Tongue (tissue), 2 donors: ENCODE results near the gene ATP8A2. TPM values are rescaled to one million over a fixed set of nuclear protein-coding genes. Genes with fewer than 3 reads are reported as not detected.

ENCODE experiments used
- DNase-seq: peaks from one replicate; pipeline ENCODE4 v3.0.0-alpha.2; 2015
- total RNA-seq: library from RNA; depleted of rRNA; stranded (reverse); fragments of >200 nt; gene quantifications from one replicate; pipeline ENCODE4 v1.2.3, GENCODE V29; 2014

The ATP8A2 gene
- total RNA-seq, 1 donor from 2014 or later, result 1.8 TPM

- DNase-seq, result no peak
Observed at GRCh38 chr13:25973576-25973975, 601.8 kb downstream of the ATP8A2 start.

DNA sequence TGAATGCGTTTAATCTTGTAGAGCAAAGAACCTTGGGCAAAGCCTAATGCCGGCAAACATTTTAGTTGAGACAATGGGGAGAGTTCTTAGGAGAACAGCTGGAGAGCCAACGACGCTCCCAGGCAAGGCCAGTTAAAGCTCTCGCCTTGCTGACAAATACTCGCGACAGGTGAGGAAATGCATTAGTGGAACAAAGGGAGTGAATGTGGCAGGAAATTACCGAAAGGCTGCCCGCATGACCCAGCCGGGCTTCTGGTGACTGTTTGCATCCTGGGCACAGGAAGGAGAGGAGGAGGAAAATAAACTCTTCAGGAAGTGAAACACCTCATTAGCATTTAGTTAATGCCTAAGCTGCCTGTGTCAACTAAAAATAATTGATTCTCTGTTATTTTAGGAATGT lies 605.4 kb downstream of the ATP8A2 start:
- peak; percentile 51 for DNase-seq

DNA sequence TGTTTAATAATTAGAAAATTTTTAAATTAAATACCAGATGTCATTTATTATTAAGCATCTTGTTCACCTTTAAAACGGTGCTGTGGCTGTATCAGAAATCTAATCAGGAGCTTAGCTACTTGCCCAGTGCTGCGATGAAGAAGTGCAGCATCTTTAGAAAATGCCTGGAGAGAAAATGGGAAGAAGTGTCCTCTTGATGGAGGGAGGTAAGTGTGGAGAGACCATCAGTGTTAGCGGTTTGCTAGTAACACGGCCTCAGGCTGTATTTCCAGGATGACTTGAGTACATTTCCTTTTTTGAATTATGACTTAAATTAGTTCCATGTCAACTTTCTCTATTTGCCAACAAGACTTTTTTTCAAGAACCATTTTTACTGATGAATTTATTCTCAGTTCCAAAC lies 605.9 kb downstream of the ATP8A2 start:
- no peak for DNase-seq

GRCh38 chr13:25978961-25979360 lies 607.2 kb downstream of the ATP8A2 start:
- DNase-seq, result no peak

DNA sequence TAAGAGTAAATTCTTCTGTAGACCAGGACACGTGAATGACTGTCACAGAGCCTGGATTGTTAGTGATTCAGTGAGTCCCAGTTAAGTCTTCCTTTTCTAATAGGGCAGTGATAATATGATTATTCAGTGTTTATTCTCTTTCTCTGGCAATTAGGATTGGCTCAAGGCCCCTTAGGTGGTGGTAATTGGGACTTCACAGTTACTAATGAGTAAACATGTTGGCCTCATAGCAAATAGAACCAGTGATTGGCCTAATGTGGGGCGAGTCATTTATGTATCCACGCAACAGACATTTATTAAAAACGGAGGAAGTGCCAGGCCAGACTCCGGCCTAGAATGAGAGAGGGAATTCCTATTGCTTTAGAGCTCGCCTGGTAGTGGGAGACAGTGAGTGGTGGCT lies 607.6 kb downstream of the ATP8A2 start:
- DNase-seq, result no peak

DNA sequence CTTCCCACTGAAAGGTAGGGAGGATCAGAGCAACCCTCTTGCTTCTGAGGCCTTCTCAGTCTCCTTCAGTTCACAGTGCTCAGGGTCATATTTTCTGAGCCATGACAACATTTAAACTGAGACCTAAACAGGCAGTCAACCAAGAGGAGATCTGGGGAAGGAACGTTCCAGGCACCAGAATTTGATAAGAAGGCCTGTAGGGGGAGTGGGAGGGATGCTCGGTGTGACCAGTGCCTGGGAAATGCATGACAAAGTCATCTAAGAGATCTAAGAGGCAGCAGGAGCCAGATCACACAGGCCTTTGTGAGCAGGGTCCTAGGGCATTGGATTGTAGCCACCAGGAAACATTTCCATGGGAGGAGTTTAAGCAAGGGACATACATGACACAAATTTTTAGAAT lies 608.5 kb downstream of the ATP8A2 start:
- peak; percentile 56 for DNase-seq

DNA sequence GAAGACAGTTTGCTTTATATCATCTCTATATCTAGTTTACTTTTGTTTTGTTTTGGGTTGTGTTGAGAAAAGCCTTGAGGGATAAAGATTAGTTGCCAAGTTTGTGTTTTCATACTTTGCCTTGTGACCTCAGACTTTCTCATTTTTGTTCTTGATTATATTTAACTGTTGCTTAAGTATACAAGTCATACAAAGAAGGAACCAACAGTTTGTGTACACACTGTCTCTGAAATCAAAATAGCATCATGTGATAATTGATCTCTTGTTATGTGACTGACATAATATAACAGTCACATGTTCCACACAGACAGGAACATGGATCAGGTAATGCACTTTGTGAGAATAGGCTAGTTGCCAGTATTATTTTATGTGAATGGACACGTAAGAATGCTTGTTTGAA lies 609.3 kb downstream of the ATP8A2 start:
- DNase-seq, result no peak

DNA sequence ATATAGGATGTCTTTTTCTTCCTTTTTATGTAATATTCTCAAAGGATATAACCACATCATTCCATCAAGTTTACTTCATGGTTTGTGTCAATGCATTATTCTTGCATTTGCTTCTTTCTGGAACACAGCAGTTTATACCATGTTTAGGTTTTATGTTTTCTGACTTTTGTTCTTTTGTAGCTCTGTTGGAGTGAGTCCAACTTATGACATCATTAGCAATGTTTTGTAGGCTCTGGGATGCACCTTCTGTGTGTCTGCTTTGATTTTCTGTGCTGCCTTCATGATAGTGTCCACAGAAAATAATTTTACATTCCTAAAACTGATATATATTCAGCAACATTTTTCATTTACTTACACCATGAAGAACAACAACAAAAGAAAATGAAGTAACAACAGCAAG lies 611.1 kb downstream of the ATP8A2 start:
- DNase-seq, result peak; percentile 54

DNA sequence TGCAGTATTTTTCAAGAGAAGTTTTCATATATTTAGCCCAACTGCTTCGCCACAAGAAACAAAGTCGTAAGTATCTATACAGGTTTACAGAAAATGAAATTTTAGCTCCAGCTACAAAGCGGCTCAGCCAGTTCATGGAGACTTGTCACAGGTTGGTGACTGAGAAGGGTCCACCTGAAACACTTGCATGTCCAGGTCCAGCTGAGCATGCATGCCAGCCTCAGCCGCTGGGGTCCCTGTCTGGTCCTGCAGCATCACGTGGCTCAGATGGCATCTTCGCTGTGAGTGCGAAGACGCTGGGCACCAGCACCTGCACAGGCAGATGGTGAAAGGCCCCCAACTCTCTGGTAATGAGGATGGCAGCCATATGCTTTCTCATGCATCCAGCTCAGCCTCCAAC lies 616.2 kb downstream of the ATP8A2 start:
- no peak for DNase-seq

DNA sequence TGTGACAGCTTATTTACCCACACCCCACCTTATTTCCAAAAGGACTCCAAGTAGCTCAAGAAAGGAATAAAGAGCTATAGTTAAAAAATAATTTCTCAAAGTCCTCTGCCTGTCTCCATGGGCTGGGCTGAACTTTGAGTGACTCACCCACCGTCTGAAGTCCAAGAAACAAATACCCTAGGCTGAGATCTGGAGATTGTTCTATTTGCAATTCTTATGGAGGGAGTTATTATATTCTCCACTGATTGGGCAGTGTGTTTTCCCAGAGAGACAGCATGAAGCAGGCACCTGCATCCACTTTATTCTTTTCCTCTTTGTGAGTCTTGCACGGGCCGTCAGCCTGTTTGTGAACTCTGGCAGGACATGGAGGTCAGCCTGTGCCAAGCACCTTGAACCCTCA lies 616.9 kb downstream of the ATP8A2 start:
- peak; percentile 47 for DNase-seq

DNA sequence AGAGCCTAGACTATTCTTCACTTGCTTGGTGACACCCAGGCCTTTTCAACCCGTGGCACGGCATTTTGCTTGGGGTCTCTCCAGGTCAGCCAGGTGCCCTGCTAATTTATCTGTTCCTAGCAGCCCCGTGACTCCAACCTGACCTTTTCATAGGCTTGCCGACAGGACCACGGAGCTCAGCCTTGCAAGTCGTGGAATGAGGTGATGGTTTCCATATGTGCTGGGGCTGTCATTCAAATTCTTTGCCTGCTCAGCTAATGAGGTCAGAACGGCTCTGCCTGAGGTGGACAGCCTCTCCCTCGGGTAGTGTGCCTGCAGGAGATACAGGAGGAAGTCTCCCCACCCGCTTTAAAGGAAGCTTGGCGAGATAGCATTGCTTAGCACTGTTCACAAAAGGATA lies 619.0 kb downstream of the ATP8A2 start:
- peak; percentile 41 for DNase-seq

- DNase-seq, result no peak
Observed at GRCh38 chr13:25992076-25992475, 620.3 kb downstream of the ATP8A2 start.

DNA sequence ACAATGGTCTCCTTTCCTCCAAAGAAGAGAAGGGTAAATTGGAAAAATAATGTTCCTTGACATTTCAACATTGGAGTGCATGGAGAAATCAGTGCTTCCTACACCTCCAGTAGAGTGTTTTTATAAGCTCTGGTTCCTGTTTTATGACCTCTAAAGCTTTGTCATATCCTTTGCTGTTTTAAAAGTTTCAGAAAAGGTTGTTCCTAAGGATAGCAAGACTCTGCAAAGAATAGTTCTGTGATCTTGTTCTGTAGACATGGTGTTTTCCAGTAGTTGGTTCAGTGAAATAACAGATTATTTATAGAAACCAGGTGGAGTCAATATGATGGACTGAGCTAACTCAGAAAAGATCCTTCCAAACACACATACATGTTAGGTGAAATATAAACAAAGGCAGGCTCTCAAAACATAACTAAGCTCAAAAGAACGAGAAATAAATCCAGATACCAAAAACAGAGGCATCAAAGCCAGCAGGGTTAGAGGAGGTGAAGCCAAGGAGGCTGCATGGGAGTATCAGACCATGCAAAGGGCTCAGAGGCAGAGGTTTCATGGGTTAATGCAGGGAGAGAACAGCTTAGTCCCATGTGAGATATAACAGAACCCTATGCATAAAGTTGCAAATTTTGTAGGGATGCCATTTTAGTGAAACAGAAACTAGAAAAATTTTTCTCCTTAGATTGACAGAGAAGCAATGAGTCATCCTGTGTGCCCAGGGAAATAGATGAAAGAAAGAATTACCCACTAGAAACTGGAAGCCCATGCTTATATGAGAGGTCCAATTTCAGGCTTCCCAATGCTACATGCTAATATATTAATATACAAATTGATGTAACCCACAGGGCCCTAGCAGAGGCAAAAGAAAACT lies 635.7 kb downstream of the ATP8A2 start:
- no peak for DNase-seq

DNA sequence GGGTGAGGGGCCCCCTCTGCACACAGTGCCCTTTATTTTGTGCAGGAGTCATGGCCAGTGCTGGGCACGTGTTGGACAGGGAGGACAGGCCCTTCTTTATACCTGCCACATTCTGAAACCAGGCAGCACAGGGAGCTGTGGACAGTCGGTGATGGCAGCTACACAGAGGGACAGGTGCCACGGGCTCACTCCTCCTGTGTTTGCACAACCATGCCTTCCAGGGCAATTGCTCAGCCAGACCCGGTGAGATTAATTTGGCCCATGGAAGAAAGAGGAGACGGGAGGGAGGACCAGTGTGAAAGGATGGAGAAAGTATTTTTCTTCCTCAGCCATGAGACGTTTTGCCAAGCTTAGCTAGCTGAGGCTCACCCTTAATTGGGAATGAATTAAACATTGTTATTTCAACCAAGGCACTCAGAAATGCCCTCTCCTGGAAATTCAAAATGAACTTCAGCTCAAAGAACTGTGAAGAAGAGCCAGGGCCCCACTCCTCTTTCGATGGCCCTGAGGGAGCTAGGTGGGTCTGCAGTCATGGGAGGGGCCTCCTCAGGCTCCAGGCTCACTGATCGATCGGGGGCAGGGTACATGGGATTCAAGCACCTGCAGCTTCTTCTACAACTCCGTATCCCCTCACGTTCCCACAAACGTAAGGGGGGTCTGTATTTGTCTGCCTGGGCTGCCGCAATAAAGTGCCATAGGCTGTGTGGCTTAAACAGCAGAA lies 638.9 kb downstream of the ATP8A2 start:
- DNase-seq, result no peak

DNA sequence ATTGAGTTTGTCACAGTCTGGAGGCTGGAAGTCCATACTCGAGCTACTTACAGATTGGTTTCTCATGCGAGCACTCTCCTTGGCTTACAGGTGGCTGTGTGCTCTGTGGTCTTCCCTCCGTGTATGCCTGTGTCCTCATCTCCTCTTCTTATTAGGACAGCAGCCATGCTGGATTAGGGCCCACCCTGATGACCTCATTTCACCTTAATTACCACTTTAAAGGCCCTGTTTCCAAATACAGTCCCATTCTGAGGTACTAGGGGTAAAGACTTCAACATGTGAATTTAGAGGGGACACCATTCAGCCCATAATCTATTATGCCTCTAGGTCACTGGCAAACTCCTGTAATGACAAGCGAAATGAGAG lies 639.4 kb downstream of the ATP8A2 start:
- DNase-seq, result no peak

GRCh38 chr13:26011996-26012821 lies 640.4 kb downstream of the ATP8A2 start:
- peak; percentile 44 for DNase-seq

GRCh38 chr13:26012995-26013394 lies 641.2 kb downstream of the ATP8A2 start:
- no peak for DNase-seq

DNA sequence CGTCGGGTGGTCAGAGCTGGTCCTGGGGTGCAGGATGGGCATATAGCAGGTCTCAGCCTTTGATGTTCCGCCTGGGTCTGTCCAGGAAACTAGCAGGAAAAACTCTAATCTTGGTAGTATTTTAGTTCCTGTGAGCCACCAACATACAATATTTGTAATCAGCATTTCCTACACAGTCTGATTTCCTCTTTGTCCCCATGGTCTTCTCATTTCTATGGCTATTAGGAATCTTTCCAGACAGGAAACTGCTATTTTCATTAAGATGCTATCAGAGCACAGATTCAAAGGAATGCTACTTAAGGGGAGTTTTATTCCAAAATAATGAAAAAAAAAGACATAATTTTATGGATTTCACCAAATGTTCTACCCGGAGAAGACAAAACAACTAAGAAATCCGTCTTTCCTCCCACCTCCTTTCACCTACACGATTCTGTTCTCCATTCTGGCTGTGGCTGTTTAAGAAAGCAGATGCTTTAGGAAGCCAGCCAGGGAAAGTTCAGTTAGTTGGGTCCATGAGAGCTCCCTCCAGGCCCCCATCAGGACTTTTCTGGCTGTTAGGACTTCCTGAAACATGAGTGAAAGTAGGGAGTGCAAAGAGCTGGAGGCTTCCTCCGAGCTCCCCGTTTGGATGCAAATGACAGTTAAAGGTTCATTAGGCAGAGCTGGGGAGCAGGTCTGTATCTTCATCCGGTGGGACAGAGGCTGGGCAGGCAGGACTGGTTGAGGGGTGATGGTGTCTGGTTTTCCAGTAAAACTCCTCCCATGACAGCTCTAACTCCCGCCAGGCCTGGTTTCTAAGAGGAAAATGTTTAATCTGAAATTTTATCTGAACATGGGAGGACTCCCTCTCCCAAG lies 643.7 kb downstream of the ATP8A2 start:
- DNase-seq, result peak; percentile 68

GRCh38 chr13:26016189-26016588 lies 644.4 kb downstream of the ATP8A2 start:
- no peak for DNase-seq

DNA sequence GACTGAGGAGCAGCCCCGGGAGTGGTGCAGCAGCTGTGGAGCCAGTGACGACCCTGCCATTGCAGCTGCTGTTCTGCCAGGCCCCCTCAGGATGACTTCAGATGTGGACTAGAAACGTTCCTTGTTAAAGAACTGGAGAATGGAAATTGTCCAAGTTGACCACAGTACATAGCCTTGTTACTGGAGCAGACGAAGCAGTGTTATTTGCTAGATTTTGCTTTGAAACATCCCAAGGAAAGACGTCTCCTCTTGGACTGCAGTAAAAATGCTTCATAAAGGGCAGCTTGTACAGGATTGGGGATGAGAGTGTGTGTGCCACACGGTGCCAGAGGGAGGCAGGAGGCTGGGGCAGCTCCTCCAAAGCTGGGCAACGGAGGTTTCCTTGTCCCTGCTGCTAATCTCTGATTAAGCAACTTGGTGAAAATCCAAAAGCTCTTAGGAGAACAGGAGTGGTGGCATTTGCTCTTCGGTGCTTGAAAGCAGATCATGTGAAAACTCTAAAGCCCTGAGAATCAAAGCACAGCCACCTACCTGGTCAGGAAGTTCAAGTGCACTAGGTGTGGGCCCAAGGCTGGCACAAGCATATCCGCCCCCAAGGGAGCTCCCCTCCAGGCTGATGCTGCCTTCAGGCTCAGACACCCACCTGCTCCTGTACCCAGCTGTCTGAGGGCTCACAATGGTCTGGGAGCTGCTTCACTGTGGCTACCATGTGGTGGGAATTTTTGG lies 645.6 kb downstream of the ATP8A2 start:
- peak; percentile 78 for DNase-seq
